K562 (cell line): Measurements from ENCODE around the gene APEX1. TPM values are rescaled to one million over a fixed set of nuclear protein-coding genes. Genes with fewer than 3 reads are reported as not detected.
A peak's percentile ranks its signal among the peaks of the same experiment; 100 is the strongest.

Source experiments
- ATAC-seq: fragments of 200-7000 bp; cut with Tn5 transposase; 3 replicates; pipeline ENCODE4 v1.9.1; 2020; ENCODE audit warnings: moderate library complexity
- BruUV-seq: library from RNA; stranded (reverse); fragments of 400-500 nt; replicated peaks from 2 replicates; lab custom pipeline; 2021; lab: Mats Ljungman, UMichigan
- CTCF ChIA-PET: fragments of 300-600 bp; formaldehyde crosslinking; extraction: SDS; loops from one replicate; lab custom pipeline; 2021; ENCODE audit warnings: low intra/inter-chr PET ratio; lab: Yijun Ruan, JAX
- POLR2A ChIA-PET: fragments of 300-600, 350-650 bp; sonication (Branson Sonifier 250); formaldehyde crosslinking; extraction: SDS; loops from one replicate; lab custom pipeline; 2021; ENCODE audit warnings: antibody characterized with exemption, inconsistent platforms; lab: Yijun Ruan, JAX
- DNase-seq, 4 experiments: peaks; one replicate each; pipeline versions ENCODE4 v3.0.0 to v3.0.0-alpha.2; 2011 to 2018; ENCODE audit warnings: low spot score in 3 of 4, mixed read lengths in 3 of 4; ENCODE audit errors: extremely low read depth in 1 of 4
- FAIRE-seq: peaks from 2 replicates; lab custom pipeline; 2011; peaks lifted over from hg19 to GRCh38; lab: Jason Lieb, UNC
- H2AFZ ChIP-seq: 2 replicates; pipeline ENCODE4 v1.6.0; 2011; ENCODE audit warnings: low read depth, low read length, control low read depth, inconsistent platforms
- H3K27ac ChIP-seq: fragments of 200-600 bp; 3 replicates; pipeline ENCODE4 v1.8.0; 2011; ENCODE audit warnings: low read depth, mild to moderate bottlenecking, control low read depth, inconsistent platforms, low read length, moderate library complexity, mixed read lengths; ENCODE audit errors: extremely low read depth
- H3K27me3 ChIP-seq, 2 experiments: fragments of 300-600 bp in 1 of 2; 2 replicates in 1 of 2; 3 replicates in 1 of 2; pipeline versions ENCODE4 v1.6.0 to v1.8.0; 2011; ENCODE audit warnings: inconsistent platforms in 2 of 2, low read length in 2 of 2, mild to moderate bottlenecking in 1 of 2, mixed read lengths in 1 of 2, moderate library complexity in 1 of 2; ENCODE audit not compliant: control insufficient read depth in 2 of 2, insufficient read depth in 2 of 2
- H3K36me3 ChIP-seq: fragments of 300-600 bp; 3 replicates; pipeline ENCODE4 v1.8.0; 2011; ENCODE audit warnings: mild to moderate bottlenecking, low read length, inconsistent platforms; ENCODE audit not compliant: control insufficient read depth, insufficient read depth
- H3K4me1 ChIP-seq, 2 experiments: fragments of 200-600 bp in 1 of 2; replicated peaks in 1 of 2; 2 replicates in 1 of 2; 3 replicates in 1 of 2; pipeline versions ENCODE4 v1.5.1 to v1.8.0; 2011; ENCODE audit warnings: inconsistent platforms in 2 of 2, low read length in 2 of 2, mild to moderate bottlenecking in 1 of 2, mixed read lengths in 1 of 2, moderate library complexity in 1 of 2; ENCODE audit not compliant: control insufficient read depth in 2 of 2, insufficient read depth in 2 of 2
- H3K4me2 ChIP-seq: 2 replicates; pipeline ENCODE4 v1.6.1; 2011; ENCODE audit warnings: low read length, control low read depth, inconsistent platforms, mixed read lengths; ENCODE audit not compliant: insufficient read depth
- H3K4me3 ChIP-seq: fragments of 200-600 bp; sonication (generic), shearing (Covaris generic); 2 replicates; pipeline ENCODE4 v1.5.1; 2016; ENCODE audit warnings: control low read depth, inconsistent platforms
- H3K79me2 ChIP-seq: fragments of 200-600 bp; 3 replicates; pipeline ENCODE4 v1.8.0; 2011; ENCODE audit warnings: low read length, inconsistent platforms; ENCODE audit not compliant: control insufficient read depth, insufficient read depth
- H3K9ac ChIP-seq, 2 experiments: 2 replicates each; pipeline versions ENCODE4 v1.6.0 to v1.6.1; 2011; ENCODE audit warnings: low read depth in 2 of 2, low read length in 2 of 2, control low read depth in 1 of 2, inconsistent platforms in 1 of 2, mild to moderate bottlenecking in 1 of 2, mixed read lengths in 1 of 2; ENCODE audit not compliant: insufficient read depth in 1 of 2
- H3K9me1 ChIP-seq: one replicate; pipeline ENCODE4 v1.6.0; 2011; ENCODE audit warnings: inconsistent platforms, mild to moderate bottlenecking, low read length, moderate library complexity; ENCODE audit not compliant: control insufficient read depth, insufficient read depth
- H3K9me3 ChIP-seq: replicated peaks from 2 replicates; pipeline ENCODE4 v1.5.1; 2011; ENCODE audit warnings: low read depth, low read length, inconsistent platforms; ENCODE audit not compliant: control insufficient read depth, insufficient read depth
- H4K20me1 ChIP-seq: replicated peaks from 2 replicates; pipeline ENCODE4 v1.6.1; 2011; ENCODE audit warnings: low read length, inconsistent platforms, mixed read lengths; ENCODE audit not compliant: control insufficient read depth, insufficient read depth
- ATF1 ChIP-seq, 2 experiments: fragments of 450-650 bp in 1 of 2; IDR thresholded peaks; 2 replicates each; pipeline ENCODE4 v1.6.1; 2016; ENCODE audit warnings: missing compliant biosample characterization in 1 of 2, missing genetic modification characterization in 1 of 2
- BRD4 ChIP-seq: fragments of 200-600 bp; sonication (generic); IDR thresholded peaks from 2 replicates; pipeline ENCODE4 v1.6.1; 2017; ENCODE audit warnings: inconsistent platforms
- CAMTA2 ChIP-seq: fragments of 250-450 bp; sonication (Bioruptor Pico); conservative IDR thresholded peaks from 2 replicates; pipeline ENCODE4 v1.5.1; 2022
- CBFB ChIP-seq: sonication (generic); formaldehyde crosslinking; IDR thresholded peaks from 2 replicates; pipeline ENCODE4 v1.4.0; 2020; ENCODE audit warnings: mild to moderate bottlenecking, missing genetic modification reagents
- KAT8 ChIP-seq: fragments of 450-650 bp; IDR thresholded peaks from 2 replicates; pipeline ENCODE4 v1.6.1; 2016; ENCODE audit warnings: low read depth, mild to moderate bottlenecking
- NEUROD1 ChIP-seq: fragments of 150-350 bp; IDR thresholded peaks from 2 replicates; pipeline ENCODE4 v1.6.1; 2014; ENCODE audit warnings: borderline replicate concordance, low read length, low read depth; ENCODE audit not compliant: partially characterized antibody
- RBM22 ChIP-seq: fragments of 200-400 bp; formaldehyde crosslinking; IDR thresholded peaks from 2 replicates; pipeline ENCODE4 v1.6.1; 2018; ENCODE audit warnings: low read length, low read depth; ENCODE audit not compliant: poor library complexity, severe bottlenecking
- SETDB1 ChIP-seq: IDR thresholded peaks from one replicate; pipeline ENCODE4 v1.6.1; 2012; ENCODE audit warnings: low read length, control low read depth, inconsistent platforms
- SLC30A9 ChIP-seq: fragments of 250-450 bp; sonication (Bioruptor Pico); IDR thresholded peaks from 2 replicates; pipeline ENCODE4 v1.8.0; 2022; ENCODE audit warnings: mild to moderate bottlenecking, moderate library complexity
- SMAD1 ChIP-seq: fragments of 150-350 bp; IDR thresholded peaks from 2 replicates; pipeline ENCODE4 v1.6.1; 2014; ENCODE audit warnings: low read length, low read depth; ENCODE audit not compliant: partially characterized antibody
- TOE1 ChIP-seq, 2 experiments: fragments of 450-650 bp in 1 of 2; sonication (generic) in 1 of 2; formaldehyde crosslinking in 1 of 2; IDR thresholded peaks; 2 replicates each; pipeline versions ENCODE4 v1.7.1 to v1.8.0; 2016 to 2022; ENCODE audit warnings: borderline replicate concordance in 2 of 2, mild to moderate bottlenecking in 2 of 2, antibody characterized with exemption in 1 of 2, inconsistent platforms in 1 of 2, low read depth in 1 of 2, missing genetic modification reagents in 1 of 2, moderate library complexity in 1 of 2
- ZFX ChIP-seq: sonication (generic); formaldehyde crosslinking; IDR thresholded peaks from 2 replicates; pipeline ENCODE4 v1.8.0; 2022; ENCODE audit warnings: mild to moderate bottlenecking, missing genetic modification reagents, moderate library complexity
- WGBS: fragments of 100-300 bp; shearing (Covaris generic); methylation state at CpG from one replicate; pipeline ENCODE4 v1.1.6; 2016; ENCODE audit warnings: low coverage, mixed read lengths; ENCODE audit not compliant: insufficient coverage; ENCODE audit errors: missing lambda C conversion rate; 5-methylcytosine and 5-hydroxymethylcytosine counted together
- in situ Hi-C: fragments of 300-500 bp; cut with MboI; formaldehyde crosslinking; loops from 4 replicates; pipeline ENCODE4 v1.15.0; 2018; ENCODE audit warnings: inconsistent platforms, mixed read lengths
- intact Hi-C: fragments of 100-400 bp; cut with micrococcal nuclease; formaldehyde crosslinking; loops from 2 replicates; pipeline ENCODE4 v1.14.2; 2022
- polyA plus RNA-seq, 8 experiments: library from polyadenylated mRNA; depleted of rRNA in 4 of 8; stranded (reverse) in 5 of 8; unstranded in 3 of 8; fragments of >200 nt; fragmentation: Nextera tagmentation in 2 of 8; fragmentation: Illumina TruSeq in 1 of 8; extraction: Ambion mirVana in 2 of 8; extraction: Trizol in 1 of 8; gene quantifications; 2 replicates each; pipeline versions ENCODE4 v1.2.1 to v1.2.3, GENCODE V29; 2011 to 2014; ENCODE audit warnings: inconsistent platforms in 1 of 8, missing spikeins in 1 of 8
- total RNA-seq, 7 experiments: library from RNA; depleted of rRNA in 6 of 7; stranded (reverse); fragments of >200 nt in 6 of 7; fragmentation: Illumina TruSeq in 2 of 7; extraction: Trizol in 2 of 7; gene quantifications; 2 replicates each; pipeline versions ENCODE4 v1.2.1 to v1.2.3, GENCODE V29; 2011 to 2021; ENCODE audit warnings: low replicate concordance in 1 of 7
- TF ChIP-seq, protein P1 (sequence below): IDR thresholded peaks from 2 replicates; pipeline ENCODE4 v1.6.1; 2011; ENCODE audit warnings: borderline replicate concordance, low read depth, mild to moderate bottlenecking, moderate library complexity, low read length; ENCODE audit not compliant: insufficient read depth, poor library complexity, severe bottlenecking
- TF ChIP-seq, protein P2 (sequence below): sonication (generic); formaldehyde crosslinking; IDR thresholded peaks from 2 replicates; pipeline ENCODE4 v1.8.1; 2023; ENCODE audit warnings: mild to moderate bottlenecking, missing genetic modification reagents, moderate library complexity

The APEX1 gene
- total and polyA plus RNA-seq, 9 of the 15 experiments (the other 6 are each of a cell fraction or from before 2014, with no cell fraction given), result 50.2 to 274 (median 158) TPM

GRCh38 chr14:20421267-20421666 is 33.8 kb upstream of the APEX1 start (continued):
- TF ChIP-seq, protein P1, sequence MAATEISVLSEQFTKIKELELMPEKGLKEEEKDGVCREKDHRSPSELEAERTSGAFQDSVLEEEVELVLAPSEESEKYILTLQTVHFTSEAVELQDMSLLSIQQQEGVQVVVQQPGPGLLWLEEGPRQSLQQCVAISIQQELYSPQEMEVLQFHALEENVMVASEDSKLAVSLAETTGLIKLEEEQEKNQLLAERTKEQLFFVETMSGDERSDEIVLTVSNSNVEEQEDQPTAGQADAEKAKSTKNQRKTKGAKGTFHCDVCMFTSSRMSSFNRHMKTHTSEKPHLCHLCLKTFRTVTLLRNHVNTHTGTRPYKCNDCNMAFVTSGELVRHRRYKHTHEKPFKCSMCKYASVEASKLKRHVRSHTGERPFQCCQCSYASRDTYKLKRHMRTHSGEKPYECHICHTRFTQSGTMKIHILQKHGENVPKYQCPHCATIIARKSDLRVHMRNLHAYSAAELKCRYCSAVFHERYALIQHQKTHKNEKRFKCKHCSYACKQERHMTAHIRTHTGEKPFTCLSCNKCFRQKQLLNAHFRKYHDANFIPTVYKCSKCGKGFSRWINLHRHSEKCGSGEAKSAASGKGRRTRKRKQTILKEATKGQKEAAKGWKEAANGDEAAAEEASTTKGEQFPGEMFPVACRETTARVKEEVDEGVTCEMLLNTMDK, result no peak
- TF ChIP-seq CAMTA2 (CRISPR knock-in tag) (no peak), BRD4 (no peak)
- TF ChIP-seq, all 486 proteins: peak for 0

DNA sequence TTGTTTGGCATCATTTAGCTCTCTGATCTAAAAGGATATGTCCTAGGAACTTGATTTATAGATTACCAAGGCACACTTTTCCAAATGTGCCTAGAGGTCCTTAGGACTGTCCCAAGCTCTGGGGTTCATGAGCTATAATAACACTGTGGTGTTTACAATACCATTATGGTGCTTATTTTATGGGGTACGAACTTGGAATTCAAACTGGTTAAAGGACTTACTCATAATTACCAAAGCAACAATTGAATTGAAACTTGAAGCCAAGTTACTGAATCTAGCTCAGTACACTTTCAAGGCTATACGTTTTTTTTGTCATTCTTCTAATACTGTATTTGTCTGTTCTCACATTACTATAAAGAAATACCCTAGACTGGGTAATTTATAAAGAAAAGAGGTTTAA is 32.1 kb upstream of the APEX1 start:
- no peak overlapping the region for H3K9ac ChIP-seq
- BruUV-seq, result no TSS peak
- peaks cover 2 to 6% of the 10 kb centered on the region in 2 experiments; a peak in 2 of 5 replicates for H3K4me1 ChIP-seq
- WGBS, result 13% methylated on average over 2 of the region's 2 CpGs
- ChIA-PET POLR2A (interaction anchor here (1.1 kb wide), 1 partner anchor 18 kb away, joined by 3 read pairs; no protein-coding TSS in a partner anchor), CTCF (no interaction called here)
- H3K36me3 ChIP-seq, result no peaks in the 10 kb centered on the region
- H3K9me1 ChIP-seq, result no peaks in the 10 kb centered on the region
- FAIRE-seq (no peak), DNase-seq (no peak), ATAC-seq (no peak)
- 0 out of 2 replicates have a peak overlapping the region, but pooled peaks have one; percentile 39 for H2AFZ ChIP-seq
- H3K4me2 ChIP-seq, result no peak overlapping the region
- H3K4me3 ChIP-seq, result no peak overlapping the region
- intact Hi-C loops, result no loop called here
- H4K20me1 ChIP-seq, result no peaks in the 10 kb centered on the region
- no peaks in the 10 kb centered on the region for H3K27me3 ChIP-seq
- H3K79me2 ChIP-seq, result no peaks in the 10 kb centered on the region; the same call in 2 of the 3 replicates
- in situ Hi-C loops, result no loop called here
- no peaks in the 10 kb centered on the region for H3K9me3 ChIP-seq
- no peak overlapping the region for H3K27ac ChIP-seq
- TF ChIP-seq, protein P2, sequence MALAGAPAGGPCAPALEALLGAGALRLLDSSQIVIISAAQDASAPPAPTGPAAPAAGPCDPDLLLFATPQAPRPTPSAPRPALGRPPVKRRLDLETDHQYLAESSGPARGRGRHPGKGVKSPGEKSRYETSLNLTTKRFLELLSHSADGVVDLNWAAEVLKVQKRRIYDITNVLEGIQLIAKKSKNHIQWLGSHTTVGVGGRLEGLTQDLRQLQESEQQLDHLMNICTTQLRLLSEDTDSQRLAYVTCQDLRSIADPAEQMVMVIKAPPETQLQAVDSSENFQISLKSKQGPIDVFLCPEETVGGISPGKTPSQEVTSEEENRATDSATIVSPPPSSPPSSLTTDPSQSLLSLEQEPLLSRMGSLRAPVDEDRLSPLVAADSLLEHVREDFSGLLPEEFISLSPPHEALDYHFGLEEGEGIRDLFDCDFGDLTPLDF (CRISPR knock-in tag), result no peak
- no peak for TF ChIP-seq ATF1 (CRISPR knock-in tag; IDR thresholded peaks at IDR 0.05)
- TF ChIP-seq ATF1 (tag; IDR thresholded peaks at IDR 0.05), result no peak
- TF ChIP-seq CBFB, result no peak
- no peak for TF ChIP-seq SLC30A9 (CRISPR knock-in tag)
- TF ChIP-seq RBM22, result no peak
- TF ChIP-seq KAT8, result no peak
- TF ChIP-seq ZFX (CRISPR knock-in tag), result no peak
- TF ChIP-seq NEUROD1, result no peak
- TF ChIP-seq TOE1 (IDR thresholded peaks at IDR 0.05; ENCODE audit: borderline replicate concordance), result no peak
- no peak for TF ChIP-seq TOE1 (CRISPR knock-in tag; IDR thresholded peaks at IDR 0.05; ENCODE audit: borderline replicate concordance, low read depth)
- no peak for TF ChIP-seq SMAD1
- no peak for TF ChIP-seq SETDB1
